Measurements from ENCODE around the gene RSPO3. TPM values are rescaled to one million over a fixed set of nuclear protein-coding genes. Genes with fewer than 3 reads are reported as not detected.

RSPO3 gene
- total RNA-seq, 6 donors from 2014 or later: 0.22 to 6.7 (median 1.4) TPM

DNA sequence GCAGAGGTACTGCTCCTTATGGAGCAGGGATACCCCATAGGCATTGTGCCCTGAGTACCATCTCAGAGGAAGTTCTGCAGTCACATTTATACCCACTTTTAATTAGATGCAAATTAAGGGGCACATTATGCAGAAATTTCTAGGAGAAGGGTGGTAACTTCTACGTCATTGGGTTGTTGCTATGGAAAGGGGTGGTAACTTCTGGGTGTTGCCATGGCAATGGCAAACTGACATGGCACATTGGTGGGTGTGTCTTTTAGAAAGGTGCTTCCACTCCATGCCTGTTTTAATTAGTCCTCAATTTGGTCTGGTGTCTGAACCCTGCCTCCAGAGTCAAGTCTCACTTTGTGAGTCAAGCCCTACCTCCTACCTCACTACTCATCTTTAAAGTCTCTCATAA lies 42.0 kb downstream of the RSPO3 start:
- Histone ChIP-seq H3K4me3 (no peak overlapping the region), H3K4me1 (no peaks in the 10 kb centered on the region), H3K9me3 (no peaks in the 10 kb centered on the region), H3K27ac (no peak overlapping the region), H3K36me3 (no peaks in the 10 kb centered on the region), H3K27me3 (no peaks in the 10 kb centered on the region)
- ATAC-seq (ENCODE audit: low FRiP score in 2 of 2) (no peak), DNase-seq (no peak)
- WGBS, 2 donors: 79 to 100% methylated on average over 1 of the region's 1 CpG
- TF ChIP-seq, protein P1, sequence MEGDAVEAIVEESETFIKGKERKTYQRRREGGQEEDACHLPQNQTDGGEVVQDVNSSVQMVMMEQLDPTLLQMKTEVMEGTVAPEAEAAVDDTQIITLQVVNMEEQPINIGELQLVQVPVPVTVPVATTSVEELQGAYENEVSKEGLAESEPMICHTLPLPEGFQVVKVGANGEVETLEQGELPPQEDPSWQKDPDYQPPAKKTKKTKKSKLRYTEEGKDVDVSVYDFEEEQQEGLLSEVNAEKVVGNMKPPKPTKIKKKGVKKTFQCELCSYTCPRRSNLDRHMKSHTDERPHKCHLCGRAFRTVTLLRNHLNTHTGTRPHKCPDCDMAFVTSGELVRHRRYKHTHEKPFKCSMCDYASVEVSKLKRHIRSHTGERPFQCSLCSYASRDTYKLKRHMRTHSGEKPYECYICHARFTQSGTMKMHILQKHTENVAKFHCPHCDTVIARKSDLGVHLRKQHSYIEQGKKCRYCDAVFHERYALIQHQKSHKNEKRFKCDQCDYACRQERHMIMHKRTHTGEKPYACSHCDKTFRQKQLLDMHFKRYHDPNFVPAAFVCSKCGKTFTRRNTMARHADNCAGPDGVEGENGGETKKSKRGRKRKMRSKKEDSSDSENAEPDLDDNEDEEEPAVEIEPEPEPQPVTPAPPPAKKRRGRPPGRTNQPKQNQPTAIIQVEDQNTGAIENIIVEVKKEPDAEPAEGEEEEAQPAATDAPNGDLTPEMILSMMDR (IDR thresholded peaks at IDR 0.05): no peak
- TF ChIP-seq EP300 (IDR thresholded peaks at IDR 0.05) (no peak), POLR2A (IDR thresholded peaks at IDR 0.05) (no peak), POLR2AphosphoS5 (IDR thresholded peaks at IDR 0.05) (no peak)

DNA sequence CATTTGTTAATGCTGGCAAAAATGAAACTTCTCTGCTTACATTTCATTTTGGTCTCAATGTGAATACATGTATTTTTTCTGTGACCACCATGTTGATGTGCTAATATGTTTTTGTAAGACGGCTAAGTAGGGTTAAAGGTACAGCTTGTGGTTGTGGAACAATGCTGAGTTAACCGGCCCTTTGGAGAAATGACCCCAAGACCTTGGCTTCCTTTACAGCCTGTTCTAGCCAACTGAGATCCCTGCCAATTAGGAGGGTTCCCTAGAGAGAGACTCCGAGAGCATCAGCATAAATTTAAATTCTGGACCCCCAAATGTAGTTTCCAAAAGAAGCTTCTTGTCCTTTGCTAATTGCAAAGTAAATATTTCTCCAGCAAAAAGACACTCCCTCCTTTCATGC lies 44.4 kb downstream of the RSPO3 start:
- WGBS, 2 donors: 52 to 64% methylated on average over 3 of the region's 3 CpGs
- Histone ChIP-seq H3K27me3 (no peaks in the 10 kb centered on the region), H3K4me3 (no peak overlapping the region), H3K27ac (no peak overlapping the region), H3K9me3 (no peaks in the 10 kb centered on the region), H3K4me1 (no peaks in the 10 kb centered on the region), H3K36me3 (no peaks in the 10 kb centered on the region)
- ATAC-seq (ENCODE audit: low FRiP score in 2 of 2) (no peak), DNase-seq (no peak)
- TF ChIP-seq EP300 (IDR thresholded peaks at IDR 0.05) (no peak), POLR2AphosphoS5 (IDR thresholded peaks at IDR 0.05) (no peak), POLR2A (IDR thresholded peaks at IDR 0.05) (no peak)
- TF ChIP-seq, protein P1 (IDR thresholded peaks at IDR 0.05): no peak

DNA sequence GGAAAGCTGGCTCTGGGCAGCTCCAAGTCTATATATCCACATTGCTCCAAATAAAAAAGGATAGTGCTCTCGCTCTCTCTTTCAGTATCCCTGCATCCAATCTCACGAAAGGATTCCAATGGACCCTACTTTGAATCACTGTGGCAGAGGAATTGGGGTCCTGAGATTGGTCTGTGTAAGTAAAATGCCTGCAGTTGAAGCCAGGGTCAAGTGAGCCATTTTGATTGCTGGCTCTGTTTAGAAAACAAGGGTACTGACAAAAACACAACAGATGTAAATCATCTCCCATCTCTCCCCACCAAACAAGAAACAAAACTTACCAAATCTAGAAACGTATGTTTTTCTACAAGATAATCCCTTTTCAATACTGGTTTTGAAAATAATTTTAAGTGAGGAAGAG lies 45.6 kb downstream of the RSPO3 start:
- TF ChIP-seq EP300 (IDR thresholded peaks at IDR 0.05) (no peak), POLR2A (IDR thresholded peaks at IDR 0.05) (no peak)
- TF ChIP-seq, protein P1 (IDR thresholded peaks at IDR 0.05): no peak
- no peak overlapping the region for H3K27ac ChIP-seq
- H3K4me1 ChIP-seq: no peaks in the 10 kb centered on the region
- DNase-seq (no peak), ATAC-seq (ENCODE audit: low FRiP score in 2 of 2) (no peak)
- H3K27me3 ChIP-seq: no peaks in the 10 kb centered on the region
- 85% methylated on average over 3 of the region's 3 CpGs for WGBS, 2 donors
- no peaks in the 10 kb centered on the region for H3K36me3 ChIP-seq
- no peak overlapping the region for H3K4me3 ChIP-seq
- H3K9me3 ChIP-seq: no peaks in the 10 kb centered on the region

DNA sequence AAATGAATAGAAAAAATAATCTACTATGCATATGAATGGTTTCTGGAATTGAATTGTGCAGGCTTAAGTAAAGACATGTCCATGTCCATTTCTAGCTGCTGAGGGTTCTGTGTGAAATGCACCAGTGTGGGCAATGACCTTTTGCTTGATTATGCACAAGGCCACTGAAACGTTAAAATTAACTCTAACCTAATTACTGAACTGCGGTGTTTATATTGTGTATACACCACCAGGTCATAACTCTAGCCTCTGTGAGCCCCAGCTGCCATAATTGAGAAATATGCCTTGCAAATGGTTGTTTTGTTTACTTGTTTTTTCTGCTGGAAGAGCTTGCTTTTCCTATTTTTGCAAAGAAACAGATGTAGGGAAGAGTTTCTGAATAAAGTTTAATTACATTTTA lies 46.1 kb downstream of the RSPO3 start:
- ATAC-seq (ENCODE audit: low FRiP score in 2 of 2) (no peak), DNase-seq (no peak)
- Histone ChIP-seq H3K4me1 (no peaks in the 10 kb centered on the region), H3K27ac (no peak overlapping the region), H3K36me3 (no peaks in the 10 kb centered on the region), H3K9me3 (no peaks in the 10 kb centered on the region), H3K4me3 (no peak overlapping the region), H3K27me3 (no peaks in the 10 kb centered on the region)
- TF ChIP-seq POLR2A (IDR thresholded peaks at IDR 0.05): no peak
- TF ChIP-seq POLR2AphosphoS5 (IDR thresholded peaks at IDR 0.05): no peak
- no peak for TF ChIP-seq EP300 (IDR thresholded peaks at IDR 0.05)
- TF ChIP-seq, protein P1 (IDR thresholded peaks at IDR 0.05): no peak
- 50 to 54% methylated on average over 2 of the region's 2 CpGs for WGBS, 2 donors

DNA sequence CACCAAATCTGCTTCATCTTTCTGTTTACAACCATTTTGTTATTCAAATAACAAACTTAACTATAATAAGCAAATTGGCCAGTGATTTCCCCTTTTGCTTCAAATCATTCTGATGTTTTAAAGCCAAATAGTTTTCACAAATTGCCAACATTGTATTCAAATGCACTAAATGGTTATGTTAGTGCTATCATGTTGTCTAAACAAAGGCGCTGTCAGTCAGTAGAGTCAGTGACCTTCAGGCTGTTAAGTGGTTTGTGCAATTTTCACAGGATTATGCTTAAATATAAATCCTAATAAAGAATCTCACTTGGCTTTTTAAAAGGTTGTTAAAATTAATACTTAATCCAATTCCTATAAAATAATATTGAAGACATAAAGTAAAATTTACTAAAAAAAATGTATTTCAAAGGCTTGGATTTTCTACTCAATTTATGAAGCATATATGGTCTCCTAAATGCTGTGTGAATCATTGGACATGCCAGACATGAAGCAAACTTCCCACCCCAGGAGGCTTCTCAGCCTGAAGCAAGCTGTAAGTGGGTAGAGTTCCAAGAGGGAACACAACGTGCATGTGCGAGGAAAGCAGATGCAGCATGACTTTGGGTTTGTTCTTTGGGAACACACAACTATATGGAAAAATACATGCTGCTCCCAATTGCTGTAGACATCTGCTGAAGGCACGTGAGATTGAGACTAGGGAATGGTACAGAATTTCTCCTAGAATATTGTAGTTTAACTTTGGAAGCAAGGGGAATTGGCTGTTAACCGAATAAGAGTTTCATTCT lies 54.9 kb downstream of the RSPO3 start:
- Histone ChIP-seq H3K36me3 (no peaks in the 10 kb centered on the region), H3K4me1 (no peaks in the 10 kb centered on the region), H3K27me3 (no peaks in the 10 kb centered on the region), H3K9me3 (no peaks in the 10 kb centered on the region), H3K4me3 (no peak overlapping the region), H3K27ac (no peak overlapping the region)
- WGBS, 2 donors: 75 to 81% methylated on average over 5 of the region's 5 CpGs
- TF ChIP-seq POLR2AphosphoS5 (IDR thresholded peaks at IDR 0.05) (no peak), EP300 (IDR thresholded peaks at IDR 0.05) (no peak), POLR2A (IDR thresholded peaks at IDR 0.05) (no peak)
- TF ChIP-seq, protein P1 (IDR thresholded peaks at IDR 0.05): no peak
- ATAC-seq (ENCODE audit: low FRiP score in 2 of 2): no peak
- no peak for DNase-seq

All from upper lobe of left lung (tissue), 6 donors.